Pancreas (tissue), 10 donors: Measurements from ENCODE around the gene OR1A1. TPM values are rescaled to one million over a fixed set of nuclear protein-coding genes. Genes with fewer than 3 reads are reported as not detected.

Experiments used
- ATAC-seq, 4 donors: fragments of 200-7000 bp; cut with Tn5 transposase; one replicate each; pipeline versions ENCODE4 v1.8.0 to v1.9.1; 2020; ENCODE audit warnings: mild to moderate bottlenecking in 4 of 4, moderate library complexity in 4 of 4
- DNase-seq, 6 donors: peaks; one replicate each; pipeline ENCODE4 v3.0.0-alpha.2; 2020
- FAIRE-seq: peaks from 2 replicates; lab custom pipeline; 2012; peaks lifted over from hg19 to GRCh38; lab: Jason Lieb, UNC
- H3K27ac ChIP-seq, 4 donors: fragments of 200-600 bp; sonication (generic); 1 replicate in 3 of 4; 2 replicates in 1 of 4; pipeline versions ENCODE4 v1.5.0 to v1.8.0; 2020
- H3K27me3 ChIP-seq, 4 donors: fragments of 200-600 bp; one replicate each; pipeline ENCODE4 v1.8.0; 2021
- H3K36me3 ChIP-seq, 3 donors: fragments of 200-600 bp; sonication (generic) in 1 of 3; one replicate each; pipeline versions ENCODE4 v1.5.0 to v1.8.0; 2020 to 2021
- H3K4me1 ChIP-seq, 3 donors: fragments of 200-600 bp; one replicate each; pipeline ENCODE4 v1.8.0; 2021
- H3K4me3 ChIP-seq, 4 donors: fragments of 200-600 bp; sonication (generic) in 2 of 4; one replicate each; pipeline versions ENCODE4 v1.5.0 to v1.8.0; 2020 to 2021
- H3K9me3 ChIP-seq, 4 donors: fragments of 200-600 bp; one replicate each; pipeline ENCODE4 v1.8.0; 2021
- WGBS, 2 donors: extraction: QIAGEN DNeasy Blood & Tissue Kit; methylation state at CpG; one replicate each; pipeline ENCODE4 v1.1.7; 2013; 5-methylcytosine and 5-hydroxymethylcytosine counted together
- intact Hi-C, 3 donors: fragments of 100-400 bp; cut with DNase I; formaldehyde crosslinking; loops; one replicate each; pipeline versions ENCODE4 v1.11.1 to v1.14.2; 2022
- polyA plus RNA-seq, 2 donors: library from polyadenylated mRNA; stranded (reverse); fragments of 200-250 nt; gene quantifications; one replicate each; pipeline ENCODE4 v1.2.3, GENCODE V29; 2013
- total RNA-seq, 6 donors: library from RNA; stranded (reverse); fragmentation: NEBNext Ultra II Directional in 4 of 6; extraction: Animal tissue kit (Norgen Biotek cat#: 25700) in 4 of 6; gene quantifications; one replicate each; pipeline versions ENCODE4 v1.2.1 to v1.2.4, GENCODE V29; 2021 to 2023
- TF ChIP-seq, protein P1 (sequence below), 4 donors: fragments of 200-600 bp; sonication (generic) in 3 of 4; IDR thresholded peaks; one replicate each; pipeline versions ENCODE4 v1.5.0 to v1.8.0; 2021; ENCODE audit warnings: antibody characterized with exemption in 4 of 4
- donor health status: healthy with polysubstance abuse.
- donor health status: DM: no; HTN: no; CAD: no; lungs with moderate emphysema.
- donor health status: DM: no; HTN: no; CAD: no.
- donor health status: control.
- donor health status: control.
- donor health status: Bipolar disorder and iron deficiency.
- donor health status: DM: yes; HTN: yes; CAD: no.
- donor health status: DM: no; HTN: no; CAD: no.
- donor health status: DM: no; HTN: no; CAD: no.
- donor health status: DM: yes; HTN: yes; CAD: no.

Gene OR1A1, protein sequence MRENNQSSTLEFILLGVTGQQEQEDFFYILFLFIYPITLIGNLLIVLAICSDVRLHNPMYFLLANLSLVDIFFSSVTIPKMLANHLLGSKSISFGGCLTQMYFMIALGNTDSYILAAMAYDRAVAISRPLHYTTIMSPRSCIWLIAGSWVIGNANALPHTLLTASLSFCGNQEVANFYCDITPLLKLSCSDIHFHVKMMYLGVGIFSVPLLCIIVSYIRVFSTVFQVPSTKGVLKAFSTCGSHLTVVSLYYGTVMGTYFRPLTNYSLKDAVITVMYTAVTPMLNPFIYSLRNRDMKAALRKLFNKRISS
- not detected for total RNA-seq
- not detected for polyA plus RNA-seq

DNA sequence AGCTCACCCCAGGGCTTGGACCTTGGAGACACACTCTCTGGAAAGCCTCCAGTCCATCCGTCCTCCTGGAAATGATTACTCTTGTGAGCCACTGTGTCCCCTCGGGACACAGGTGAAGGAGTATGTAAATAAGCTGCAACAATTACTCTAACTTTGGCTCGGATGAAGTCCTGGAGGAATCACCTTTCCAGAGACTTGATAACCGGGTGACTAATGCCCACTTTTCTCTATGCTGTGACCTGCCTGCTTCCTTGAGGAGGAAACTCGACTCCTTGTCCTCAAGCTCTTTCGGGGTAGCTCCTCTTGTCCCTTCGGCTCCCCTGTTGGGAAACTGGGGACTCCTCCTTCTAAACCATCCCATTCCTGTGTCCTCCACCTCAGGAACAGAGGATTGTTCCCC, at the start of gene OR1A1:
TSS of gene OR1A1 (plus strand) at position 301 of the 400 bp plus-strand sequence. CDS start 7,954 bp downstream, outside the sequence.
- intact Hi-C loops, result no loop called here
- H3K27ac ChIP-seq, result no peak within 1 kb of the TSS
- WGBS, 2 donors, result 41 to 42% methylated on average over 7 of the region's 7 CpGs
- H3K27me3 ChIP-seq, result no peaks in the 10 kb centered on the region
- no peaks in the 10 kb centered on the region for H3K9me3 ChIP-seq
- H3K36me3 ChIP-seq, result no peaks in the 10 kb centered on the region
- ATAC-seq (no peak), FAIRE-seq (no peak), DNase-seq (no peak)
- TF ChIP-seq, protein P1, sequence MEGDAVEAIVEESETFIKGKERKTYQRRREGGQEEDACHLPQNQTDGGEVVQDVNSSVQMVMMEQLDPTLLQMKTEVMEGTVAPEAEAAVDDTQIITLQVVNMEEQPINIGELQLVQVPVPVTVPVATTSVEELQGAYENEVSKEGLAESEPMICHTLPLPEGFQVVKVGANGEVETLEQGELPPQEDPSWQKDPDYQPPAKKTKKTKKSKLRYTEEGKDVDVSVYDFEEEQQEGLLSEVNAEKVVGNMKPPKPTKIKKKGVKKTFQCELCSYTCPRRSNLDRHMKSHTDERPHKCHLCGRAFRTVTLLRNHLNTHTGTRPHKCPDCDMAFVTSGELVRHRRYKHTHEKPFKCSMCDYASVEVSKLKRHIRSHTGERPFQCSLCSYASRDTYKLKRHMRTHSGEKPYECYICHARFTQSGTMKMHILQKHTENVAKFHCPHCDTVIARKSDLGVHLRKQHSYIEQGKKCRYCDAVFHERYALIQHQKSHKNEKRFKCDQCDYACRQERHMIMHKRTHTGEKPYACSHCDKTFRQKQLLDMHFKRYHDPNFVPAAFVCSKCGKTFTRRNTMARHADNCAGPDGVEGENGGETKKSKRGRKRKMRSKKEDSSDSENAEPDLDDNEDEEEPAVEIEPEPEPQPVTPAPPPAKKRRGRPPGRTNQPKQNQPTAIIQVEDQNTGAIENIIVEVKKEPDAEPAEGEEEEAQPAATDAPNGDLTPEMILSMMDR (IDR thresholded peaks at IDR 0.05), result no peak
- no peak within 1 kb of the TSS for H3K4me3 ChIP-seq
- H3K4me1 ChIP-seq, result no peaks in the 10 kb centered on the region

DNA sequence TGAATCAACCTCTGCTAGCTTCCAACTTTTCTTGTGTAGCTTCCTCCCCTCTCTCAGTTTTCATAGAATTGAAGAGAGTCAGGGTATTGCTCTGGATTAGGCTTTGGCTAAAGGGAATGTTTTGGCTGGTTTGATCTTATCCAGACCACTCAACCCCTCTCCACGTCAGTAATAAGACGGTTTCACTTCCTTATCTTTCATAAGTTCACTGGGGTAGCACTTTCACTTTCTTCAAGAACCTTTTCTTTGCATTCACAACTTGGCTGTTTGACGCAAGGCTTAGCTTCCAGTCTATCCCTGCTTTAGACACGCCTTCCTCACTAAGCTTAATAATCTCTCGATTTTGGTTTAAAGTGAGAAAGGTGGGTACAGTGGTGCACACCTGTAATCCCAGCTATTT, 39.9 kb upstream of the OR1A1 start:
- DNase-seq (no peak), ATAC-seq (peak in 1 of 4 donors; percentile 30), FAIRE-seq (no peak)
- H3K27ac ChIP-seq, result no peak overlapping the region
- no peaks in the 10 kb centered on the region for H3K27me3 ChIP-seq
- WGBS, 2 donors, result 51 to 66% methylated on average over 5 of the region's 5 CpGs
- H3K9me3 ChIP-seq, result no peaks in the 10 kb centered on the region
- H3K36me3 ChIP-seq, result no peaks in the 10 kb centered on the region
- H3K4me3 ChIP-seq, result no peak overlapping the region
- H3K4me1 ChIP-seq, result no peaks in the 10 kb centered on the region
- intact Hi-C loops, result no loop called here
- TF ChIP-seq, protein P1 (IDR thresholded peaks at IDR 0.05), result no peak

DNA sequence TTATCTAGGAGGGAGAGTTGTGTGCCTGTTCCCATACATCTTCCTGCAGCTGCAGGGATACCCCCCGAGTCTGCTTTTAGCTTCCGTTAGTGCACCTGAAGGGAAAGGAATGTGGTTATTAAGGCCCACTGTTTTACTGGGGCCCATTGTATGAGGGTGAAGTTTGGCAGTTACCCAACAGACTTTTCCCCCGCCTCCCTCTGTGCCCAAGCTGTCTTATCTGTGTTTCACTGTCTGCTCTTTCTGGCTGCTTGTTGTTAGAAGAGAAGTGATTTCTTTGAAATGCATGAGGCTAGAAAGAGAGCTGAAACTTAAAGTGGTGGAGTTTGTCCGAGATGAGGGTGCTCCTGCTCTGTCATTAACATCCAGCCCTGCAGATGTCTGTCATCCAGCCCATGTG, 17.5 kb upstream of the OR1A1 start:
- TF ChIP-seq, protein P1 (IDR thresholded peaks at IDR 0.05), result no peak
- intact Hi-C loops, result no loop called here
- no peaks in the 10 kb centered on the region for H3K4me1 ChIP-seq
- DNase-seq, result no peak
- ATAC-seq, result no peak
- 20 to 24% methylated on average over 4 of the region's 4 CpGs for WGBS, 2 donors
- H3K36me3 ChIP-seq, result no peaks in the 10 kb centered on the region
- FAIRE-seq, result no peak
- H3K9me3 ChIP-seq, result no peaks in the 10 kb centered on the region
- peaks cover 0 to 8% (median 3%) of the 10 kb centered on the region in 4 donors for H3K27me3 ChIP-seq
- no peak overlapping the region for H3K27ac ChIP-seq
- no peak overlapping the region for H3K4me3 ChIP-seq

DNA sequence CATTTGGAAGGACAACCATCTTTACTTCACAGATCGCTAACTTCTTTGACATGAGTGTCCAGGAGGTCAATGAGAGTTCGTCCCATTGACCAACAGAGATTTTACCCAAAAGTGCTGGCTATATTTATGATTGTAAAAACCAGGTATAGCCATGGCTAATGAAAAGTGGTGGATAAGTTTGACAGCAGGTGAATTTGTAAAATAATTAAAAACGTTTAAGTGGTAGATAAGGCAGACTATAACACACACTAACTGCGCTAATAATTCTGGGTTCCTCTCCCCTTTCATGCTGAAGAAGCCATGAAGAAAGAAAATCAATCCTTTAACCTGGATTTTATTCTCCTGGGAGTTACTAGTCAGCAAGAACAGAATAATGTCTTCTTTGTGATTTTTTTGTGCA, 10.2 kb upstream of the OR1A1 start, which contains the start of gene OR1A2:
TSS of gene OR1A2 (plus strand) at position 301 of the 400 bp plus-strand sequence. CDS start at position 301, 0 bp downstream.
- TF ChIP-seq, protein P1 (IDR thresholded peaks at IDR 0.05), result no peak
- Histone ChIP-seq H3K4me3 (no peak within 1 kb of the TSS), H3K9me3 (no peaks in the 10 kb centered on the region), H3K27ac (no peak within 1 kb of the TSS), H3K36me3 (no peaks in the 10 kb centered on the region), H3K27me3 (peaks cover 0 to 3% (median 0%) of the 10 kb centered on the region in 4 donors), H3K4me1 (no peaks in the 10 kb centered on the region)
- WGBS, 2 donors, result 56 to 63% methylated on average over 4 of the region's 4 CpGs
- FAIRE-seq, result no peak
- no peak for ATAC-seq
- intact Hi-C loops, result no loop called here
- no peak for DNase-seq

DNA sequence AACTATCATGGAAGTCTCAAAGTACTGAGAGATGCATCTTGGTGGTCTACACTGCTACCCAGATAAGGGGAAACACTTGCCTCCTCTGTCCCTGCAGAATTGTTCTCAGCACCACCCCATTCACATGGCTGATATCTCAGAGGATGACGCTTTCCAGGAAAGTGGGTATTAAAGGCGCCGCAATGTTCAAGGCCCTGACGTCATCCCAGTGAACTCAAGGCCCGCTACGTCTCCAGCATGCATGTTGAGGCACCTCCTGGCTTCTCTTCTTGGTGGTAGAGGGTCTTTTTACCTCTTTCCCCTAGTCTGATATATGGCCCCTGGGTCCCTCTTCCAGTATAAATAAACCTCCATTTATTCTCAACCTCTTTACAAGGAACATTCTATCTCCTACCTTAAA, 1.0 kb downstream of the OR1A1 start:
- no peak overlapping the region for H3K4me3 ChIP-seq
- FAIRE-seq, result no peak
- no peaks in the 10 kb centered on the region for H3K36me3 ChIP-seq
- H3K9me3 ChIP-seq, result no peaks in the 10 kb centered on the region
- intact Hi-C loops, result no loop called here
- 72 to 82% methylated on average over 6 of the region's 6 CpGs for whole genome bisulfite sequencing, 2 donors
- ATAC-seq, result no peak
- H3K27ac ChIP-seq, result no peak overlapping the region
- H3K27me3 ChIP-seq, result no peaks in the 10 kb centered on the region
- no peaks in the 10 kb centered on the region for H3K4me1 ChIP-seq
- TF ChIP-seq, protein P1 (IDR thresholded peaks at IDR 0.05), result no peak
- no peak for DNase-seq
